A549 treated with GW870086 at 1 μM for 4 hours (cell line): ENCODE measurements around the gene AKR1C3. TPM values are rescaled to one million over a fixed set of nuclear protein-coding genes. Genes with fewer than 3 reads are reported as not detected.

Experiments
- total RNA-seq: library from RNA; stranded (reverse); fragments of 200-300 nt; extraction: Qiagen RNA extraction; gene quantifications from 5 replicates; pipeline ENCODE4 v1.2.3, GENCODE V29; 2022; ENCODE audit warnings: low read depth

The AKR1C3 gene
- 1,122 to 1,295 TPM (median 1,215 TPM) in 5 replicates for total RNA-seq

GRCh38 chr10:5094265-5095205 is at the start of gene AKR1C3:
TSS of gene AKR1C3 (plus strand) at chr10:5094414. CDS start at chr10:5094445, 31 bp downstream.

Other genes starting within 250 kb of the AKR1C3 start
- 445 to 630 TPM (median 590 TPM) in 5 replicates for gene AKR1C1, start 131.0 kb upstream of the AKR1C3 start, total RNA-seq
- 3,394 to 3,918 TPM (median 3,696 TPM) in 5 replicates for gene AKR1C2, start 90.6 kb upstream of the AKR1C3 start, total RNA-seq
- gene AKR1C8, start 90.7 kb downstream of the AKR1C3 start, total RNA-seq, result 0.14 to 0.31 TPM (median 0.17 TPM) in 4 of 5 replicates, not detected in the other
- gene AKR1C4, start 102.4 kb downstream of the AKR1C3 start, total RNA-seq, result 0.10 to 0.32 TPM (median 0.24 TPM) in 5 replicates